Stimulated activated naive CD8-positive, alpha-beta T cell treated with anti-CD3 and anti-CD28 coated beads, Interleukin-15, Interleukin-2, amounts not matched to agents 100 U/mL and 50 U/mL, for 24 hours (primary cell): Measurements from ENCODE around the gene EXOC3L1.

Source experiments
- ATAC-seq: fragments of 150-1000 bp; cut with Tn5 transposase; one replicate; pipeline ENCODE4 v1.10.0; 2021
- DNase-seq: peaks from one replicate; pipeline ENCODE4 v3.0.0; 2021

EXOC3L1 gene

GRCh38 chr16:67216612-67217490 lies 26.9 kb upstream of the EXOC3L1 start:
- ATAC-seq (no peak), DNase-seq (no peak)

- no peak for ATAC-seq
- no peak for DNase-seq
Measured at GRCh38 chr16:67215706-67216105, 25.8 kb upstream of the EXOC3L1 start.

- DNase-seq = no peak
- ATAC-seq = no peak
Measured at GRCh38 chr16:67213197-67214019, 23.5 kb upstream of the EXOC3L1 start.

- ATAC-seq (no peak), DNase-seq (no peak)
Measured at GRCh38 chr16:67212766-67213165, 22.8 kb upstream of the EXOC3L1 start.

- ATAC-seq (no peak), DNase-seq (no peak)
Measured at GRCh38 chr16:67211674-67212073, 21.7 kb upstream of the EXOC3L1 start.

GRCh38 chr16:67210069-67210937 lies 20.4 kb upstream of the EXOC3L1 start:
- ATAC-seq = no peak

GRCh38 chr16:67209565-67209964 lies 19.6 kb upstream of the EXOC3L1 start:
- ATAC-seq (no peak), DNase-seq (no peak)

More at GRCh38 chr16:67210069-67210937, 20.4 kb upstream of the EXOC3L1 start:
- no peak for DNase-seq

- DNase-seq (no peak), ATAC-seq (no peak)
Measured at GRCh38 chr16:67208154-67208896, 18.4 kb upstream of the EXOC3L1 start.

GRCh38 chr16:67207249-67208091 lies 17.5 kb upstream of the EXOC3L1 start:
- ATAC-seq (no peak), DNase-seq (no peak)

GRCh38 chr16:67206838-67207248 lies 16.9 kb upstream of the EXOC3L1 start:
- no peak for ATAC-seq

GRCh38 chr16:67206129-67206837 lies 16.3 kb upstream of the EXOC3L1 start:
- DNase-seq (no peak), ATAC-seq (no peak)

More at GRCh38 chr16:67206838-67207248, 16.9 kb upstream of the EXOC3L1 start:
- no peak for DNase-seq

- ATAC-seq = no peak
- no peak for DNase-seq
Measured at GRCh38 chr16:67204076-67204475, 14.1 kb upstream of the EXOC3L1 start.

- DNase-seq (no peak), ATAC-seq (no peak)
Measured at GRCh38 chr16:67202956-67203493, 13.1 kb upstream of the EXOC3L1 start.

GRCh38 chr16:67202426-67202825 lies 12.5 kb upstream of the EXOC3L1 start:
- DNase-seq = no peak

GRCh38 chr16:67201411-67202345 lies 11.7 kb upstream of the EXOC3L1 start:
- DNase-seq = no peak
- no peak for ATAC-seq

More at GRCh38 chr16:67202426-67202825, 12.5 kb upstream of the EXOC3L1 start:
- no peak for ATAC-seq

- DNase-seq = no peak
- no peak for ATAC-seq
Measured at GRCh38 chr16:67200491-67200890, 10.6 kb upstream of the EXOC3L1 start.

- DNase-seq (no peak), ATAC-seq (no peak)
Measured at GRCh38 chr16:67199808-67200198, 9.9 kb upstream of the EXOC3L1 start.
